ENCODE data around the gene ASB7.

- TF ChIP-seq ARNT (IDR thresholded peaks at IDR 0.05) (no peak), ELF4 (IDR thresholded peaks at IDR 0.05) (no peak), FOXA1 (IDR thresholded peaks at IDR 0.05) (no peak)
Observed at GRCh38 chr15:100672959-100673358, 70.6 kb downstream of the ASB7 start.
